Chondrocyte (in vitro differentiated cells): ENCODE results near the gene TSC22D4. TPM values are rescaled to one million over a fixed set of nuclear protein-coding genes. Genes with fewer than 3 reads are reported as not detected.

Experiments used
- DNase-seq: peaks from one replicate; pipeline ENCODE4 v3.0.0; 2021; ENCODE audit warnings: mixed read lengths, low spot score
- H3K27ac Mint-ChIP-seq: one replicate; pipeline ENCODE4 v1.8.0; 2021; ENCODE audit warnings: mild to moderate bottlenecking, moderate library complexity, mixed read lengths; ENCODE audit not compliant: unreplicated experiment
- H3K27me3 Mint-ChIP-seq: 2 replicates; pipeline ENCODE4 v1.8.0; 2021; ENCODE audit warnings: low read depth, mixed read lengths
- H3K36me3 Mint-ChIP-seq: 2 replicates; pipeline ENCODE4 v1.8.0; 2021; ENCODE audit warnings: low read depth, mixed read lengths
- H3K4me1 Mint-ChIP-seq: 2 replicates; pipeline ENCODE4 v1.8.0; 2021; ENCODE audit warnings: low read depth, mild to moderate bottlenecking, mixed read lengths
- H3K4me3 Mint-ChIP-seq: one replicate; pipeline ENCODE4 v1.8.0; 2021; ENCODE audit warnings: mild to moderate bottlenecking, moderate library complexity, mixed read lengths; ENCODE audit not compliant: unreplicated experiment
- H3K9me3 Mint-ChIP-seq: 2 replicates; pipeline ENCODE4 v1.8.0; 2021; ENCODE audit warnings: low read depth, mixed read lengths
- CTCF ChIP-seq: fragments of 200-600 bp; sonication (generic); IDR thresholded peaks from 2 replicates; pipeline ENCODE4 v1.5.0; 2021; ENCODE audit warnings: antibody characterized with exemption, mild to moderate bottlenecking, moderate library complexity
- total RNA-seq: library from RNA; stranded (reverse); gene quantifications from 3 replicates; pipeline ENCODE4 v1.2.1, GENCODE V29; 2021

TSC22D4 gene
- total RNA-seq, 1 donor from 2014 or later = 33.0 TPM

- DNase-seq = peak; percentile 83
- Mint-ChIP-seq H3K36me3 (peaks cover 8% of the 10 kb centered on the region), H3K27ac (peak overlapping the region; percentile 88), H3K27me3 (no peaks in the 10 kb centered on the region), H3K4me3 (peak overlapping the region; percentile 88), H3K4me1 (peaks cover 38% of the 10 kb centered on the region), H3K9me3 (no peaks in the 10 kb centered on the region)
- no peak for TF ChIP-seq CTCF
Measured at GRCh38 chr7:100435401-100436304, 43.4 kb downstream of the TSC22D4 start.

GRCh38 chr7:100434297-100435144 lies 44.5 kb downstream of the TSC22D4 start:
- peak overlapping the region; percentile 76 for H3K4me3 Mint-ChIP-seq
- TF ChIP-seq CTCF = no peak
- H3K27ac Mint-ChIP-seq = peak overlapping the region; percentile 46
- peak; percentile 22 for DNase-seq
- H3K27me3 Mint-ChIP-seq = no peaks in the 10 kb centered on the region
- H3K4me1 Mint-ChIP-seq = peaks cover 42% of the 10 kb centered on the region
- H3K36me3 Mint-ChIP-seq = peaks cover 9% of the 10 kb centered on the region
- no peaks in the 10 kb centered on the region for H3K9me3 Mint-ChIP-seq

GRCh38 chr7:100433592-100434296 lies 45.3 kb downstream of the TSC22D4 start:
- Mint-ChIP-seq H3K36me3 (peaks cover 9% of the 10 kb centered on the region), H3K27me3 (no peaks in the 10 kb centered on the region), H3K4me3 (no peak overlapping the region), H3K9me3 (no peaks in the 10 kb centered on the region), H3K4me1 (peaks cover 42% of the 10 kb centered on the region), H3K27ac (peak overlapping the region; percentile 30)
- TF ChIP-seq CTCF = no peak
- DNase-seq = peak; percentile 58

DNA sequence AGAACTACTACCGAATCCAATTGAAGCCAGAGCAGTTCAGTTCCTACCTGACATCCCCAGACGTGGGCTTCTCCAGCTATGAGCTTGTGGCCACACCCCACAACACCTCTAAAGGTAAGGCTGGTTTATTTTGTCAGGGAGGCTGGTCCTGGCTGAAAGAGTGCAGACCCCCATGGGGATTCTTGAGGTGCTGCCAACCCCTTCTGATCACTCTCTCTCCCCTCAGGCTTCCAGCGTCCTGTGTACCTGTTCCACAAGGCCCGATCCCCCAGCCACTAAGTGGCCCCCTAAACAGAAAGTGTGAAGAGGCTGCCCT lies 45.8 kb downstream of the TSC22D4 start:
- H3K27me3 Mint-ChIP-seq = no peaks in the 10 kb centered on the region
- no peak overlapping the region for H3K27ac Mint-ChIP-seq
- no peak for DNase-seq
- TF ChIP-seq CTCF = no peak
- peaks cover 44% of the 10 kb centered on the region for H3K4me1 Mint-ChIP-seq
- H3K36me3 Mint-ChIP-seq = peaks cover 9% of the 10 kb centered on the region
- H3K4me3 Mint-ChIP-seq = no peak overlapping the region
- no peaks in the 10 kb centered on the region for H3K9me3 Mint-ChIP-seq
